ENCODE data around the gene APELA. TPM values are rescaled to one million over a fixed set of nuclear protein-coding genes. Genes with fewer than 3 reads are reported as not detected.
A peak's percentile ranks its signal among the peaks of the same experiment; 100 is the strongest.
"Not testable (repeated sequence)": the region's sequence is repeated elsewhere in the genome, so short reads cannot be mapped to it uniquely, and the experiment has no call there.

The APELA gene
- total RNA-seq, 1 donor from 2014 or later = 0.56 TPM

GRCh38 chr4:164935363-164935762 lies 58.4 kb downstream of the APELA start:
- H3K4me3 Mint-ChIP-seq = no peak overlapping the region
- TF ChIP-seq CTCF (conservative IDR thresholded peaks at IDR 0.05) = peak; percentile 37
- no peaks in the 10 kb centered on the region for H3K4me1 Mint-ChIP-seq
- no peaks in the 10 kb centered on the region for H3K36me3 Mint-ChIP-seq (ENCODE audit: low read depth)
- no peak overlapping the region for H3K27ac Mint-ChIP-seq (ENCODE audit: unreplicated experiment)
- no peaks in the 10 kb centered on the region for H3K9me3 Mint-ChIP-seq
- DNase-seq (ENCODE audit: low read depth, low spot score) = no peak
- H3K27me3 Mint-ChIP-seq (ENCODE audit: low read depth) = no peaks in the 10 kb centered on the region

GRCh38 chr4:164935865-164936606 lies 59.1 kb downstream of the APELA start:
- H3K9me3 Mint-ChIP-seq; H3K4me3 Mint-ChIP-seq; H3K4me1 Mint-ChIP-seq; H3K36me3 Mint-ChIP-seq (ENCODE audit: low read depth); H3K27ac Mint-ChIP-seq (ENCODE audit: unreplicated experiment); DNase-seq (ENCODE audit: low read depth, low spot score); H3K27me3 Mint-ChIP-seq (ENCODE audit: low read depth): not testable (repeated sequence)

GRCh38 chr4:164937576-164938270 lies 60.7 kb downstream of the APELA start:
- TF ChIP-seq CTCF (conservative IDR thresholded peaks at IDR 0.05) = peak; percentile 26
- H3K36me3 Mint-ChIP-seq (ENCODE audit: low read depth) = no peaks in the 10 kb centered on the region
- no peaks in the 10 kb centered on the region for H3K4me1 Mint-ChIP-seq
- H3K27me3 Mint-ChIP-seq (ENCODE audit: low read depth) = no peaks in the 10 kb centered on the region
- DNase-seq (ENCODE audit: low read depth, low spot score) = no peak
- H3K27ac Mint-ChIP-seq (ENCODE audit: unreplicated experiment) = no peak overlapping the region
- no peaks in the 10 kb centered on the region for H3K9me3 Mint-ChIP-seq
- no peak overlapping the region for H3K4me3 Mint-ChIP-seq

GRCh38 chr4:164943192-164943591 lies 66.2 kb downstream of the APELA start:
- H3K36me3 Mint-ChIP-seq (ENCODE audit: low read depth) = no peaks in the 10 kb centered on the region
- H3K4me3 Mint-ChIP-seq = no peak overlapping the region
- DNase-seq (ENCODE audit: low read depth, low spot score) = no peak
- H3K27me3 Mint-ChIP-seq (ENCODE audit: low read depth) = peaks cover 12% of the 10 kb centered on the region
- no peak overlapping the region for H3K27ac Mint-ChIP-seq (ENCODE audit: unreplicated experiment)
- no peak for TF ChIP-seq CTCF (conservative IDR thresholded peaks at IDR 0.05)
- H3K9me3 Mint-ChIP-seq = no peaks in the 10 kb centered on the region
- no peaks in the 10 kb centered on the region for H3K4me1 Mint-ChIP-seq

GRCh38 chr4:164945146-164945545 lies 68.2 kb downstream of the APELA start:
- H3K27ac Mint-ChIP-seq (ENCODE audit: unreplicated experiment) = no peak overlapping the region
- H3K4me3 Mint-ChIP-seq = no peak overlapping the region
- H3K9me3 Mint-ChIP-seq = no peaks in the 10 kb centered on the region
- H3K27me3 Mint-ChIP-seq (ENCODE audit: low read depth) = peaks cover 21% of the 10 kb centered on the region
- no peaks in the 10 kb centered on the region for H3K36me3 Mint-ChIP-seq (ENCODE audit: low read depth)
- no peaks in the 10 kb centered on the region for H3K4me1 Mint-ChIP-seq
- TF ChIP-seq CTCF (conservative IDR thresholded peaks at IDR 0.05) = no peak
- no peak for DNase-seq (ENCODE audit: low read depth, low spot score)

GRCh38 chr4:164946810-164947209 lies 69.8 kb downstream of the APELA start:
- no peak for DNase-seq (ENCODE audit: low read depth, low spot score)
- no peak overlapping the region for H3K27ac Mint-ChIP-seq (ENCODE audit: unreplicated experiment)
- H3K4me3 Mint-ChIP-seq = no peak overlapping the region
- no peak for TF ChIP-seq CTCF (conservative IDR thresholded peaks at IDR 0.05)
- no peaks in the 10 kb centered on the region for H3K36me3 Mint-ChIP-seq (ENCODE audit: low read depth)
- no peaks in the 10 kb centered on the region for H3K9me3 Mint-ChIP-seq
- H3K4me1 Mint-ChIP-seq = no peaks in the 10 kb centered on the region
- H3K27me3 Mint-ChIP-seq (ENCODE audit: low read depth) = peaks cover 24% of the 10 kb centered on the region

All from neural crest cell (in vitro differentiated cells).